Neural crest cell (in vitro differentiated cells): ENCODE measurements around the gene OTUD3. TPM values are rescaled to one million over a fixed set of nuclear protein-coding genes. Genes with fewer than 3 reads are reported as not detected.

Experiments used
- DNase-seq: peaks from one replicate; pipeline ENCODE4 v3.0.0; 2021; ENCODE audit warnings: low read depth, mixed read lengths, low spot score
- H3K27ac Mint-ChIP-seq: one replicate; pipeline ENCODE4 v1.8.0; 2021; ENCODE audit warnings: mild to moderate bottlenecking, mixed read lengths; ENCODE audit not compliant: unreplicated experiment
- H3K27me3 Mint-ChIP-seq: 2 replicates; pipeline ENCODE4 v1.8.0; 2021; ENCODE audit warnings: low read depth, mild to moderate bottlenecking, mixed read lengths
- H3K36me3 Mint-ChIP-seq: 2 replicates; pipeline ENCODE4 v1.8.0; 2021; ENCODE audit warnings: low read depth, mild to moderate bottlenecking, mixed read lengths
- H3K4me1 Mint-ChIP-seq: 2 replicates; pipeline ENCODE4 v1.8.0; 2021; ENCODE audit warnings: mixed read lengths
- H3K4me3 Mint-ChIP-seq: one replicate; pipeline ENCODE4 v1.8.0; 2021; ENCODE audit warnings: mild to moderate bottlenecking, mixed read lengths
- H3K9me3 Mint-ChIP-seq: 2 replicates; pipeline ENCODE4 v1.8.0; 2021; ENCODE audit warnings: mixed read lengths
- total RNA-seq: library from RNA; stranded (reverse); gene quantifications from 2 replicates; pipeline ENCODE4 v1.2.1, GENCODE V29; 2021
- TF ChIP-seq, protein P1 (sequence below): fragments of 200-600 bp; sonication (generic); conservative IDR thresholded peaks from 2 replicates; pipeline ENCODE4 v1.5.0; 2021; ENCODE audit warnings: antibody characterized with exemption, mild to moderate bottlenecking

The OTUD3 gene
- total RNA-seq, 1 donor from 2014 or later, result 23.3 TPM

DNA sequence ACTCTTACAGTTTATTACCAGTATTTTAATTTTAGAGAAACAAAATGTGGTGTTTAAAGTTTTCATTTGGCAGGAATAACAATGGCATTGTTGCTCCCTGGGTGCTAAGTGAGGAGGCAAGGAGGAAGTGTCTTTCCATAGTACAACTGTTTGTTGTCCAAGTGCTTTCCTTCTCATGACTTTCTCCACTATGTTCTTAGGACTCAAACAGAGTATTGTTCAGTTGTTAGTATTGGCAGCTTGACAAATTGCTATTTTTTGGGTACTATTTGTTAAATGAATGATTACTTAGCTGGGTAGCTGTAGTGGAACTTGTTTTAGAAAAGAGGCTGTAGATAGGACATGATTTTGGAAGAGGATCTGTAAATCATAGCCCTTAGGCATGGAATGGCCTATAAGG, 7.5 kb downstream of the OTUD3 start:
- H3K36me3 Mint-ChIP-seq, result peaks cover 13% of the 10 kb centered on the region
- DNase-seq, result no peak
- no peak overlapping the region for H3K27ac Mint-ChIP-seq
- TF ChIP-seq, protein P1, sequence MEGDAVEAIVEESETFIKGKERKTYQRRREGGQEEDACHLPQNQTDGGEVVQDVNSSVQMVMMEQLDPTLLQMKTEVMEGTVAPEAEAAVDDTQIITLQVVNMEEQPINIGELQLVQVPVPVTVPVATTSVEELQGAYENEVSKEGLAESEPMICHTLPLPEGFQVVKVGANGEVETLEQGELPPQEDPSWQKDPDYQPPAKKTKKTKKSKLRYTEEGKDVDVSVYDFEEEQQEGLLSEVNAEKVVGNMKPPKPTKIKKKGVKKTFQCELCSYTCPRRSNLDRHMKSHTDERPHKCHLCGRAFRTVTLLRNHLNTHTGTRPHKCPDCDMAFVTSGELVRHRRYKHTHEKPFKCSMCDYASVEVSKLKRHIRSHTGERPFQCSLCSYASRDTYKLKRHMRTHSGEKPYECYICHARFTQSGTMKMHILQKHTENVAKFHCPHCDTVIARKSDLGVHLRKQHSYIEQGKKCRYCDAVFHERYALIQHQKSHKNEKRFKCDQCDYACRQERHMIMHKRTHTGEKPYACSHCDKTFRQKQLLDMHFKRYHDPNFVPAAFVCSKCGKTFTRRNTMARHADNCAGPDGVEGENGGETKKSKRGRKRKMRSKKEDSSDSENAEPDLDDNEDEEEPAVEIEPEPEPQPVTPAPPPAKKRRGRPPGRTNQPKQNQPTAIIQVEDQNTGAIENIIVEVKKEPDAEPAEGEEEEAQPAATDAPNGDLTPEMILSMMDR, result no peak
- H3K9me3 Mint-ChIP-seq, result no peaks in the 10 kb centered on the region
- H3K27me3 Mint-ChIP-seq, result no peaks in the 10 kb centered on the region
- peaks cover 25% of the 10 kb centered on the region for H3K4me1 Mint-ChIP-seq
- H3K4me3 Mint-ChIP-seq, result no peak overlapping the region

DNA sequence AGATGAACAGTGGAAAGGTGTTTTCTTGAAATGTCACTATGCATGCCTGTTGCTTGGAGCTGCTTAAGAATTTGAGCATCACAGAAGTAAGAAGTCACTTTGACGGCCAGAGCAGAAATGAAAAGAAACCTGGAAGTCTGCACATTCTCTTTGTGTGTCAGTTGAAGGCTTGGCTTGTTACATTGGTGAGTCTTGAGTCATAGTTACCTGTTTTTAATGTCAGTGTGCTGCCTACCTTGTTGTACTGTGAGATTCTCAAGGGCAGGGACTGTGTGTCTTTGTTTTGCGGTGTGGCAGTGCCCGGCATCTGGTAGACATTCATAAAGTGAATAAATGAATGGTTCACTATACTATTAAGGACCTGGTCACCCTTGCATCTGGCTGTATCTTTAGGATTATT, 9.9 kb downstream of the OTUD3 start:
- Mint-ChIP-seq H3K4me1 (peaks cover 19% of the 10 kb centered on the region), H3K36me3 (peaks cover 21% of the 10 kb centered on the region), H3K27ac (no peak overlapping the region), H3K4me3 (no peak overlapping the region), H3K27me3 (no peaks in the 10 kb centered on the region), H3K9me3 (no peaks in the 10 kb centered on the region)
- no peak for DNase-seq
- TF ChIP-seq, protein P1, result no peak

DNA sequence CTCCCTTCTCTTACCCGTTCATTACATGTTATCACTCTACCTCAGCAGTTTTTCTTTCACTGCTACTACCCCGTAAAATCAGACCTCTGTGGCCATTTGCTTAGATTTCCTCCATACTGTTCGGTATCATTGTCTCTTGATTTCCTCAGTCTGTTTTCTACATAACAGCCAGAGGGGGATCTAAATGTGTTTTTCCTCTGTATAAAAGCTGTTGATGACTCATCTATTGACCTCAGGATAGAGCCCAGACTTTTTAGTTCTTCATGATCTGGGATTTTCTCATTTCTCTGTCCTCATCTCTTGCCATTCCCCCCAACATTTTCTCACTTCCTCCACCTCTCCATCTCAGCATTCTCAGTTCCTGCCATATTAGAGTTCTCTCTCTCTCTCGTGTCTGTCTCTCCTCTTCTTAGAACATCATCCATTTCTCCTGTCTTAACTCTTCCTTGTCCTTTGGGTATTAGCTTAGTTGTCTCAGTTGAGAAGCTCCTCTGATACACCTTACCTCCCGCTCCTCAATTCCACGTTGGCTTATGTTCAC, 10.5 kb downstream of the OTUD3 start:
- TF ChIP-seq, protein P1, result no peak
- Mint-ChIP-seq H3K4me3 (no peak overlapping the region), H3K9me3 (no peaks in the 10 kb centered on the region), H3K27ac (peak overlapping the region; percentile 1), H3K4me1 (peaks cover 19% of the 10 kb centered on the region), H3K27me3 (no peaks in the 10 kb centered on the region), H3K36me3 (peaks cover 25% of the 10 kb centered on the region)
- no peak for DNase-seq

DNA sequence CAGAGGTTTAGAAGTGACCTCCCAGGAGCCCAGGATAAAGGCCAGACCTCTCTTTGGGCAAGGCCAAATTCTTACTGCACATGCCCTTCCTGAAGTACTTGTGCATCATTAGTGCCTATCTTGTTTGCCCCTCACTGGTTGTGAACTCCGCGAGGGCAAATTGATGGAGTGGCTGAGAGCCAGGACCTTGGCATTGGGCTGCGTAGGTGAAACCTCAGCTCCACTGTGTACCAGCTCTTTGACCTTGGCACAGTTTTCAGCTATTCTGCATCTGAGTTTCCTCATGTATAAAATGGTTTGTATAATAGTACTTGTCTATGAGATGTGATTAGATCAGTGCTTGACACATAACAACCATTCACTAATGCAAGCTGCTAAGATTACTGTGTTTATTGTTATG, 11.5 kb downstream of the OTUD3 start:
- DNase-seq, result no peak
- TF ChIP-seq, protein P1, result no peak
- H3K27ac Mint-ChIP-seq, result no peak overlapping the region
- H3K4me3 Mint-ChIP-seq, result no peak overlapping the region
- no peaks in the 10 kb centered on the region for H3K9me3 Mint-ChIP-seq
- peaks cover 12% of the 10 kb centered on the region for H3K4me1 Mint-ChIP-seq
- H3K27me3 Mint-ChIP-seq, result no peaks in the 10 kb centered on the region
- H3K36me3 Mint-ChIP-seq, result peaks cover 25% of the 10 kb centered on the region

DNA sequence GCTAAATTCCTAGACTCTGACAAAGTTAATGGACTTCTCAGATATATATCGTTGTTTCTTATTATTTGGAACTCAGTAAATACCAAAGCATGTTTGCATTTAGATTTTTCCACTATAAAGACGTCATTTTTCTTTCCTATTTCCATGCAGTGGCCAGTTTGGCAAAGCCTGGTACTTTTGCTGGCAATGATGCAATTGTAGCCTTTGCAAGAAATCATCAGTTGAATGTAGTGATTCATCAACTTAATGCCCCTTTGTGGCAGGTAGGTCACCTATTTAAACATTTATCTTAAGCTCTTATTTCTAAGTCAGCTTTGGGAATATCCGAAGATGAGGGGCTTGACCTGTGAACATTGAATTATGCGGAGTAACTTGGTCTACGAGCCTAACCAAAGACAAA, 12.0 kb downstream of the OTUD3 start:
- TF ChIP-seq, protein P1, result no peak
- Mint-ChIP-seq H3K9me3 (no peaks in the 10 kb centered on the region), H3K4me1 (peaks cover 11% of the 10 kb centered on the region), H3K27ac (no peak overlapping the region), H3K27me3 (no peaks in the 10 kb centered on the region), H3K4me3 (no peak overlapping the region), H3K36me3 (peaks cover 31% of the 10 kb centered on the region)
- no peak for DNase-seq
